Liver (tissue), 3 donors: ENCODE results near the gene ARHGAP9.

Source experiments
- ATF3 ChIP-seq: IDR thresholded peaks from 2 replicates; pipeline ENCODE4 v1.6.1; 2016; ENCODE audit warnings: antibody characterized with exemption
- CTCF ChIP-seq: fragments of 150-350 bp; IDR thresholded peaks from 2 replicates; pipeline ENCODE4 v1.5.1; 2017; ENCODE audit warnings: improper control_type of control experiment, low read depth, low read length; ENCODE audit not compliant: missing input control
- RAD21 ChIP-seq, 2 donors: IDR thresholded peaks; 2 replicates each; pipeline ENCODE4 v1.6.1; 2016; ENCODE audit warnings: antibody characterized with exemption in 2 of 2, mild to moderate bottlenecking in 2 of 2
- REST ChIP-seq: IDR thresholded peaks from 2 replicates; pipeline ENCODE4 v1.6.1; 2016; ENCODE audit warnings: antibody characterized with exemption, mild to moderate bottlenecking
- RXRA ChIP-seq, 2 donors: IDR thresholded peaks; 2 replicates each; pipeline ENCODE4 v1.6.1; 2017 to 2018; ENCODE audit warnings: antibody characterized with exemption in 2 of 2, mild to moderate bottlenecking in 1 of 2
- TAF1 ChIP-seq: conservative IDR thresholded peaks from 2 replicates; pipeline ENCODE4 v1.6.1; 2016; ENCODE audit warnings: antibody characterized with exemption, mild to moderate bottlenecking
- YY1 ChIP-seq: IDR thresholded peaks from 2 replicates; pipeline ENCODE4 v1.6.1; 2016; ENCODE audit warnings: antibody characterized with exemption, mild to moderate bottlenecking
- donor health status: healthy.
- donor health status: healthy.

GRCh38 chr12:57446292-57446960 is 33.2 kb downstream of the ARHGAP9 start:
- no peak for TF ChIP-seq ATF3
- no peak for TF ChIP-seq RAD21 (IDR thresholded peaks at IDR 0.05)
- no peak for TF ChIP-seq REST
- no peak for TF ChIP-seq YY1
- TF ChIP-seq RXRA (IDR thresholded peaks at IDR 0.05): no peak
- TF ChIP-seq CTCF: no peak
- TF ChIP-seq TAF1: no peak
